ENCODE measurements around the gene UBE2L5.

- TF ChIP-seq CTCF (IDR thresholded peaks at IDR 0.05; ENCODE audit: insufficient read depth, low read depth, low read length) (no peak), EZH2 (IDR thresholded peaks at IDR 0.05; ENCODE audit: insufficient read depth, low read length) (no peak)
Observed at GRCh38 chr13:30431269-30431940, 9.1 kb downstream of the UBE2L5 start.

Data from astrocyte (in vitro differentiated cells and primary cell).